CD4-positive, alpha-beta T cell (primary cell): ENCODE results near the gene AZIN2. TPM values are rescaled to one million over a fixed set of nuclear protein-coding genes. Genes with fewer than 3 reads are reported as not detected.
"Not testable (repeated sequence)": the region's sequence is repeated elsewhere in the genome, so short reads cannot be mapped to it uniquely, and the experiment has no call there.

Source experiments
- ATAC-seq: fragments of 200-7000 bp; cut with Tn5 transposase; one replicate; pipeline ENCODE4 v1.10.0; 2022; ENCODE audit warnings: mild to moderate bottlenecking; ENCODE audit not compliant: poor library complexity
- CTCF ChIA-PET: fragments of 350-600 bp; sonication (Branson Sonifier 250); formaldehyde crosslinking; loops from one replicate; lab custom pipeline; 2021; ENCODE audit warnings: antibody characterized with exemption, inconsistent platforms; lab: Charles Lee
- POLR2A ChIA-PET: fragments of 350-600 bp; sonication (Branson Sonifier 250); formaldehyde crosslinking; loops from one replicate; lab custom pipeline; 2021; ENCODE audit warnings: antibody characterized with exemption, inconsistent platforms; lab: Charles Lee
- DNase-seq, 14 experiments: peaks; one replicate each; pipeline ENCODE4 v3.0.0-alpha.2; 2013 to 2020; ENCODE audit warnings: mixed read lengths in 2 of 14
- H3K27ac ChIP-seq, 2 donors: one replicate each; pipeline versions ENCODE4 v1.5.1 to v1.7.0; 2013; ENCODE audit warnings: low read length in 2 of 2, low read depth in 1 of 2, mild to moderate bottlenecking in 1 of 2
- H3K27me3 ChIP-seq, 2 experiments: 1 replicate in 1 of 2; 2 replicates in 1 of 2; pipeline versions ENCODE4 v1.6.1 to v1.7.0; 2013; ENCODE audit warnings: low read length in 2 of 2, control low read depth in 1 of 2, mild to moderate bottlenecking in 1 of 2, moderate library complexity in 1 of 2; ENCODE audit not compliant: insufficient read depth in 2 of 2, control insufficient read depth in 1 of 2
- H3K36me3 ChIP-seq: one replicate; pipeline ENCODE4 v1.6.1; 2013; ENCODE audit warnings: low read length, control low read depth; ENCODE audit not compliant: insufficient read depth
- H3K4me1 ChIP-seq: one replicate; pipeline ENCODE4 v1.6.1; 2013; ENCODE audit warnings: low read length, control low read depth; ENCODE audit not compliant: insufficient read depth
- H3K4me3 ChIP-seq: one replicate; pipeline ENCODE4 v1.5.1; 2013; ENCODE audit warnings: mild to moderate bottlenecking, low read length, moderate library complexity
- H3K9me3 ChIP-seq, 2 experiments: 1 replicate in 1 of 2; 2 replicates in 1 of 2; pipeline versions ENCODE4 v1.6.1 to v1.7.0; 2013; ENCODE audit warnings: low read length in 2 of 2, mild to moderate bottlenecking in 2 of 2, control low read depth in 1 of 2, moderate library complexity in 1 of 2; ENCODE audit not compliant: control insufficient read depth in 1 of 2, insufficient read depth in 1 of 2
- H3K27ac Mint-ChIP-seq: one replicate; pipeline ENCODE4 v1.8.0; 2020; ENCODE audit warnings: mixed read lengths
- H3K27me3 Mint-ChIP-seq: one replicate; pipeline ENCODE4 v1.8.0; 2021; ENCODE audit warnings: mixed read lengths
- H3K36me3 Mint-ChIP-seq: one replicate; pipeline ENCODE4 v1.8.0; 2021; ENCODE audit warnings: low read depth, mixed read lengths
- H3K4me1 Mint-ChIP-seq: one replicate; pipeline ENCODE4 v1.8.0; 2021; ENCODE audit warnings: low read depth, mixed read lengths
- H3K4me3 Mint-ChIP-seq: one replicate; pipeline ENCODE4 v1.8.0; 2020; ENCODE audit warnings: mild to moderate bottlenecking, mixed read lengths
- H3K9me3 Mint-ChIP-seq: one replicate; pipeline ENCODE4 v1.8.0; 2020; ENCODE audit warnings: mixed read lengths
- CTCF ChIP-seq: fragments of 200-600 bp; IDR thresholded peaks from one replicate; pipeline ENCODE4 v1.8.0; 2022; ENCODE audit warnings: antibody characterized with exemption, mild to moderate bottlenecking
- intact Hi-C, 2 experiments: fragments of 100-400 bp; cut with DNase I in 1 of 2; cut with micrococcal nuclease in 1 of 2; formaldehyde crosslinking; loops; one replicate each; pipeline versions ENCODE4 v1.15.1 to v1.9.0; 2023 to 2025; cut with DNase I, micrococcal nuclease
- total RNA-seq, 174 experiments: library from RNA in 2 of 174; stranded (reverse) in 2 of 174; gene quantifications; one replicate each; pipeline ENCODE4 v1.2.3 and lab custom pipeline; 2021 to 2026

The AZIN2 gene
- total RNA-seq, 2 experiments from 2014 or later = 4.6 to 4.9 TPM

- H3K36me3 ChIP-seq = no peaks in the 10 kb centered on the region
- ATAC-seq (no peak), DNase-seq (no peak)
- no peak overlapping the region for H3K27ac ChIP-seq
- ChIA-PET CTCF (interaction anchor here (2.8 kb wide), 1 partner anchor 124 kb away, joined by 17 read pairs; no protein-coding TSS in a partner anchor), POLR2A (interaction anchor here (1.0 to 1.7 kb wide), 4 partner anchors 42 to 123 kb away, joined by 3 to 7 read pairs (median 3); partner anchors contain the start of gene RNF19B)
- Mint-ChIP-seq H3K9me3 (peaks cover 6% of the 10 kb centered on the region), H3K27me3 (no peaks in the 10 kb centered on the region), H3K4me1 (no peaks in the 10 kb centered on the region), H3K4me3 (no peak overlapping the region), H3K27ac (no peak overlapping the region), H3K36me3 (peaks cover 9% of the 10 kb centered on the region)
- intact Hi-C loops = no loop called here
- peaks cover 8 to 13% of the 10 kb centered on the region in 2 experiments for H3K9me3 ChIP-seq
- H3K4me3 ChIP-seq = no peak overlapping the region
- no peaks in the 10 kb centered on the region for H3K27me3 ChIP-seq
- peaks cover 5% of the 10 kb centered on the region for H3K4me1 ChIP-seq
- no peak for TF ChIP-seq CTCF
Measured at GRCh38 chr1:33057095-33057494, 23.9 kb upstream of the AZIN2 start.

GRCh38 chr1:33060579-33061083 lies 20.3 kb upstream of the AZIN2 start:
- no peak overlapping the region for H3K27ac ChIP-seq
- no peak overlapping the region for H3K4me3 ChIP-seq
- H3K27ac Mint-ChIP-seq = no peak overlapping the region
- TF ChIP-seq CTCF = no peak
- intact Hi-C loops = no loop called here
- ChIA-PET CTCF (no interaction called here), POLR2A (no interaction called here)
- H3K9me3 Mint-ChIP-seq = peaks cover 25% of the 10 kb centered on the region
- peaks cover under 1% of the 10 kb centered on the region for H3K4me1 ChIP-seq
- H3K4me3 Mint-ChIP-seq = no peak overlapping the region
- no peak for ATAC-seq
- H3K4me1 Mint-ChIP-seq = no peaks in the 10 kb centered on the region
- H3K27me3 ChIP-seq = no peaks in the 10 kb centered on the region
- H3K9me3 ChIP-seq = peaks cover 27 to 46% of the 10 kb centered on the region in 2 experiments
- DNase-seq = peak in 1 of 14 experiments; percentile 34
- no peaks in the 10 kb centered on the region for H3K27me3 Mint-ChIP-seq
- H3K36me3 Mint-ChIP-seq = peaks cover 33% of the 10 kb centered on the region
- no peaks in the 10 kb centered on the region for H3K36me3 ChIP-seq

- Histone ChIP-seq H3K9me3 (peaks cover 30 to 54% of the 10 kb centered on the region in 2 experiments), H3K27ac (no peak overlapping the region), H3K27me3 (peaks cover 0 to 2% of the 10 kb centered on the region in 2 experiments), H3K36me3 (no peaks in the 10 kb centered on the region), H3K4me3 (no peak overlapping the region), H3K4me1 (no peaks in the 10 kb centered on the region)
- Mint-ChIP-seq H3K4me3 (no peak overlapping the region), H3K27ac (no peak overlapping the region), H3K9me3 (peaks cover 30% of the 10 kb centered on the region), H3K36me3 (peaks cover 40% of the 10 kb centered on the region), H3K4me1 (no peaks in the 10 kb centered on the region), H3K27me3 (no peaks in the 10 kb centered on the region)
- intact Hi-C loops = no loop called here
- no peak for TF ChIP-seq CTCF
- DNase-seq (no peak), ATAC-seq (no peak)
- CTCF ChIA-PET = no interaction called here
- POLR2A ChIA-PET = no interaction called here
Measured at GRCh38 chr1:33061834-33062233, 19.1 kb upstream of the AZIN2 start.

- intact Hi-C loops, H3K27me3 Mint-ChIP-seq, ATAC-seq, H3K27ac ChIP-seq, H3K36me3 ChIP-seq, H3K4me1 Mint-ChIP-seq, H3K4me3 ChIP-seq, DNase-seq, H3K4me1 ChIP-seq, CTCF ChIA-PET, H3K27ac Mint-ChIP-seq, POLR2A ChIA-PET, H3K4me3 Mint-ChIP-seq, H3K27me3 ChIP-seq: not testable (repeated sequence)
- peaks cover 30 to 54% of the 10 kb centered on the region in 2 experiments for H3K9me3 ChIP-seq
- Mint-ChIP-seq H3K9me3 (peaks cover 31% of the 10 kb centered on the region), H3K36me3 (peaks cover 48% of the 10 kb centered on the region)
Measured at GRCh38 chr1:33064284-33064683, 16.7 kb upstream of the AZIN2 start.
